ENCODE measurements around the gene CDKL5.

DNA sequence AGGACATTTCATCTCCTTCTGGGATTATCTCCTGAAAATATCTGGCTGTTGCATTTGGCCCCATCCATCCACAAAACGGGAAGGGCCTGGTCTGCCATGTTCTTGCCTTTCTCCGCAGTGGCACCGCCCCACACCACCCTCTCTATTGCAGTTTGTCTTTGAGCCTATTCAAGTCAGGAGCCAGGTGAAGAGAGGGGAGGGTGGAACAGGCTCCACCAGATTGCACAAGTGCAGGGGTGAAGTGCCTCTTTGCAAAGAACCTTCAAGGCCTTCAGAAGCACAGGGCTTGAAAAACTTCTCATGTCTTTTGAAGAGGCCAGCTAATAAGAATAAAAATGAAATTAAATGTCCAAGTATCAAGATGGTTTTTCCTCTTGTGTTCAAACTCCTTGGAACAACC is 217.8 kb downstream of the CDKL5 start:
- TF ChIP-seq NFRKB (IDR thresholded peaks at IDR 0.05) (no peak), ARNT (IDR thresholded peaks at IDR 0.05) (no peak), BHLHE40 (IDR thresholded peaks at IDR 0.05; ENCODE audit: borderline replicate concordance) (no peak), FOXK2 (IDR thresholded peaks at IDR 0.05) (no peak), ELF4 (IDR thresholded peaks at IDR 0.05) (no peak), ZNF384 (IDR thresholded peaks at IDR 0.05) (no peak), LEF1 (IDR thresholded peaks at IDR 0.05; ENCODE audit: borderline replicate concordance) (no peak), FOXA1 (IDR thresholded peaks at IDR 0.05) (no peak)
- TF ChIP-seq, protein P1, sequence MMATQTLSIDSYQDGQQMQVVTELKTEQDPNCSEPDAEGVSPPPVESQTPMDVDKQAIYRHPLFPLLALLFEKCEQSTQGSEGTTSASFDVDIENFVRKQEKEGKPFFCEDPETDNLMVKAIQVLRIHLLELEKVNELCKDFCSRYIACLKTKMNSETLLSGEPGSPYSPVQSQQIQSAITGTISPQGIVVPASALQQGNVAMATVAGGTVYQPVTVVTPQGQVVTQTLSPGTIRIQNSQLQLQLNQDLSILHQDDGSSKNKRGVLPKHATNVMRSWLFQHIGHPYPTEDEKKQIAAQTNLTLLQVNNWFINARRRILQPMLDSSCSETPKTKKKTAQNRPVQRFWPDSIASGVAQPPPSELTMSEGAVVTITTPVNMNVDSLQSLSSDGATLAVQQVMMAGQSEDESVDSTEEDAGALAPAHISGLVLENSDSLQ (IDR thresholded peaks at IDR 0.05): no peak
